Activated CD8-positive, alpha-beta T cell treated with anti-CD3 and anti-CD28 coated beads for 36 hours (primary cell): ENCODE data around the gene CCDC152. TPM values are rescaled to one million over a fixed set of nuclear protein-coding genes. Genes with fewer than 3 reads are reported as not detected.

ENCODE experiments used
- ATAC-seq: fragments of 200-7000 bp; cut with Tn5 transposase; one replicate; pipeline ENCODE4 v1.10.0; 2021; ENCODE audit warnings: mild to moderate bottlenecking, moderate library complexity
- CTCF ChIA-PET: fragments of 350-600 bp; sonication (Branson Sonifier 250); formaldehyde crosslinking; loops from one replicate; lab custom pipeline; 2021; ENCODE audit warnings: antibody characterized with exemption; lab: Charles Lee
- POLR2A ChIA-PET: fragments of 350-600 bp; sonication (Branson Sonifier 250); formaldehyde crosslinking; loops from one replicate; lab custom pipeline; 2021; ENCODE audit warnings: antibody characterized with exemption; lab: Charles Lee
- DNase-seq: peaks from one replicate; pipeline ENCODE4 v3.0.0-alpha.2; 2020
- H3K27ac Mint-ChIP-seq: one replicate; pipeline ENCODE4 v1.8.0; 2021; ENCODE audit warnings: mild to moderate bottlenecking, mixed read lengths
- H3K27me3 Mint-ChIP-seq: one replicate; pipeline ENCODE4 v1.8.0; 2021; ENCODE audit warnings: mixed read lengths
- H3K36me3 Mint-ChIP-seq: one replicate; pipeline ENCODE4 v1.8.0; 2021; ENCODE audit warnings: low read depth, mixed read lengths
- H3K4me1 Mint-ChIP-seq: one replicate; pipeline ENCODE4 v1.8.0; 2021; ENCODE audit warnings: low read depth, mixed read lengths
- H3K4me3 Mint-ChIP-seq: one replicate; pipeline ENCODE4 v1.8.0; 2021; ENCODE audit warnings: mild to moderate bottlenecking, moderate library complexity, mixed read lengths
- H3K9me3 Mint-ChIP-seq: one replicate; pipeline ENCODE4 v1.8.0; 2021; ENCODE audit warnings: mixed read lengths
- intact Hi-C: fragments of 100-400 bp; cut with micrococcal nuclease; formaldehyde crosslinking; loops from one replicate; pipeline ENCODE4 v1.10.0; 2022
- total RNA-seq, 2 experiments: library from RNA; stranded (reverse); gene quantifications; one replicate each; pipeline ENCODE4 v1.2.3, GENCODE V29; 2021
- TF ChIP-seq, protein P1 (sequence below): fragments of 200-600 bp; IDR thresholded peaks from one replicate; pipeline ENCODE4 v1.8.0; 2022; ENCODE audit warnings: antibody characterized with exemption, mild to moderate bottlenecking

Gene CCDC152
- total RNA-seq, 2 experiments from 2014 or later, result 10.1 to 10.8 TPM

DNA sequence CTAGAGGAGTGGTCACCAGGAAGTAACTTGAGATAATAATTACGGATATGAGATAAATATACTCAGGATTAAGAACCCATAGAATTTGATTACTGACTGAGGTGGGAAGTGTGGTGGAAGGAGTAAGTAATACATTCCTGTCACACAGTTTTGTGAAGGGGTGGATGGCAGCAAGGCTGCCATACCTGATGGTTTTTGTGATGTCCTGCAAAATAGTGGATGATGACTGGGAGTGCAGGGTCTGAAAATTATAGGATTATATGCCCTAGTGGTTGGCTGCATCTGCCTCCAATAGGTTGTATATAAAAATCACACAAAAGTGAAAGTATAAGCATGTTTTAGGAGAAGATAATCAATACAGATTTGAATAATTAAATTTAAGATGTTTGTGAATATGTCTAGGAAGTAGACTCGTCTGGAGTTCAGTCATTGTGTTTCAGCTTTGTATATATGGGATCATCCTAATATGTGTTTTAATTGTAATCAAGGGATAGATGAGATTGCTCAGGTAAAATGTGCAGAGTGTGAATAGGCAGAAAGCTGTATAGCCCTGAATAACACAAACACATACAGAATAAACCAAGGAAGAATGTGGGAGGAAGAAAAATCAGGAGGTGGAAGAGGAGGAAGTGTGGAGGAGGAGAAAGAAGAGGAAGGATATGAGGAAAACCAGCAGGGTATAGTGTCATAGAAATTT, 49.5 kb downstream of the CCDC152 start:
- Mint-ChIP-seq H3K27me3 (no peaks in the 10 kb centered on the region), H3K36me3 (no peaks in the 10 kb centered on the region), H3K27ac (no peak overlapping the region), H3K9me3 (no peaks in the 10 kb centered on the region), H3K4me1 (no peaks in the 10 kb centered on the region), H3K4me3 (no peak overlapping the region)
- ChIA-PET CTCF (no interaction called here), POLR2A (no interaction called here)
- ATAC-seq (no peak), DNase-seq (no peak)
- intact Hi-C loops, result no loop called here
- TF ChIP-seq, protein P1, sequence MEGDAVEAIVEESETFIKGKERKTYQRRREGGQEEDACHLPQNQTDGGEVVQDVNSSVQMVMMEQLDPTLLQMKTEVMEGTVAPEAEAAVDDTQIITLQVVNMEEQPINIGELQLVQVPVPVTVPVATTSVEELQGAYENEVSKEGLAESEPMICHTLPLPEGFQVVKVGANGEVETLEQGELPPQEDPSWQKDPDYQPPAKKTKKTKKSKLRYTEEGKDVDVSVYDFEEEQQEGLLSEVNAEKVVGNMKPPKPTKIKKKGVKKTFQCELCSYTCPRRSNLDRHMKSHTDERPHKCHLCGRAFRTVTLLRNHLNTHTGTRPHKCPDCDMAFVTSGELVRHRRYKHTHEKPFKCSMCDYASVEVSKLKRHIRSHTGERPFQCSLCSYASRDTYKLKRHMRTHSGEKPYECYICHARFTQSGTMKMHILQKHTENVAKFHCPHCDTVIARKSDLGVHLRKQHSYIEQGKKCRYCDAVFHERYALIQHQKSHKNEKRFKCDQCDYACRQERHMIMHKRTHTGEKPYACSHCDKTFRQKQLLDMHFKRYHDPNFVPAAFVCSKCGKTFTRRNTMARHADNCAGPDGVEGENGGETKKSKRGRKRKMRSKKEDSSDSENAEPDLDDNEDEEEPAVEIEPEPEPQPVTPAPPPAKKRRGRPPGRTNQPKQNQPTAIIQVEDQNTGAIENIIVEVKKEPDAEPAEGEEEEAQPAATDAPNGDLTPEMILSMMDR, result no peak

DNA sequence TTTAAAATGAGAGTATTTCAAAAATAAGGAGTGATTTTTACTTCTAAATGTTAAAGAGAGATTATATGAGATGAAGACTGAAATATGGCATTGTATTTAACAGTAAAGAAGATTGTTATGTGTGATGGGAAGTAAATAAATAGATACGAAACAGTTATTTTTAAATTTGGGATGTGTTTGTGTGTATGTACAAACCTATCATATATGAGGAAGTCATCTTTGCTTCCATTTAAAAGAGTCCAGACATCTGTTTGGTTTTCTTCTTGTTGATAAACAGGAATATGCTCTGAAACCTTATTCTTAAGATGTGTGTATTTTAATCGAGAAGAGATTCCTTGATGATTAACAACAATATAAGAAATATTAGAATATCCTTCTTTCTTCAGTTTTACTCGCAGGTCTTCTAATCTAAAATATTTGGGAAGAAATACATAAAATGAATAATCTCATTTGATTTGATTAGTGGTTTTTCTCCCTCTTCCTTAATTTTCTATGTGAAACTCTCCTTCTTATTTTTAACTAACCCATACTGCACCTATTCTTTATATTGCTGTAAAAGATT, 50.2 kb downstream of the CCDC152 start:
- no peak for ATAC-seq
- Mint-ChIP-seq H3K9me3 (no peaks in the 10 kb centered on the region), H3K27me3 (no peaks in the 10 kb centered on the region), H3K27ac (no peak overlapping the region), H3K4me3 (no peak overlapping the region), H3K36me3 (no peaks in the 10 kb centered on the region), H3K4me1 (peaks cover 1% of the 10 kb centered on the region)
- ChIA-PET CTCF (no interaction called here), POLR2A (no interaction called here)
- TF ChIP-seq, protein P1, result no peak
- intact Hi-C loops, result no loop called here
- DNase-seq, result no peak

DNA sequence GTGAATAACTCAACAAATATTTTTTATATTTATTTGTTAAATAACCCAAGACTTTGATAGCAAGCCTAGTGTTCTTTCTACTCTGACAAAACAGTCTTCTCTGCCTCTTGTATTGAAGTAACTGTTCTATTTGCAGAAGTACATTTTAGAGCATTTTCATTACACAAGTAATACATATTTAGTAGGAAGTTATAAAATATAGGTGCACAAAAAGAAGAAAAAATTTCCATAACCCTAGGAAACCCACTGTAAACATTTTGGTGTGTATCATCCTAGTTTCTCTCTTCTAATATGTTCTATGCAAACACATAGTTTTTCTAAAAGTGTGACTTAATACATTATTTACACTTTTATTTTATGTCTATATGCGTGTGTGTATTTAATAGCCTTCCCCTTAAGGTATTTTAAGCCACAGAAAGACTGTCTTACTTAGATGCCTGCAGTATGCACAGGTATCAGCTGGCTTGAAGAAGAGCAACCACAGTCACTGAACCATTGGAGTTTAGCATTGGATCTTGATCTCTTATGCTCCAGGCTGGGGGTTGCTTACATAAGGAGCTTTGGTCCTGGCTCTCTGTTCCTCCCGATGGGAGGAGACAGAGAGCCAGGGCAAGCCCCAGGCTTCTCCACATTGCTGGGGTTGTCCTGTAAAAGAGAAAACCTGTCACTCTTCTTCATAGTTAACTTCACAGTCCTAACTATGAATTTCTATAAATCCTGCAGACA, 51.3 kb downstream of the CCDC152 start:
- DNase-seq (no peak), ATAC-seq (no peak)
- Mint-ChIP-seq H3K27ac (no peak overlapping the region), H3K9me3 (no peaks in the 10 kb centered on the region), H3K27me3 (no peaks in the 10 kb centered on the region), H3K36me3 (no peaks in the 10 kb centered on the region), H3K4me1 (peaks cover 3% of the 10 kb centered on the region), H3K4me3 (no peak overlapping the region)
- TF ChIP-seq, protein P1, result no peak
- CTCF ChIA-PET, result no interaction called here
- intact Hi-C loops, result no loop called here
- POLR2A ChIA-PET, result no interaction called here

DNA sequence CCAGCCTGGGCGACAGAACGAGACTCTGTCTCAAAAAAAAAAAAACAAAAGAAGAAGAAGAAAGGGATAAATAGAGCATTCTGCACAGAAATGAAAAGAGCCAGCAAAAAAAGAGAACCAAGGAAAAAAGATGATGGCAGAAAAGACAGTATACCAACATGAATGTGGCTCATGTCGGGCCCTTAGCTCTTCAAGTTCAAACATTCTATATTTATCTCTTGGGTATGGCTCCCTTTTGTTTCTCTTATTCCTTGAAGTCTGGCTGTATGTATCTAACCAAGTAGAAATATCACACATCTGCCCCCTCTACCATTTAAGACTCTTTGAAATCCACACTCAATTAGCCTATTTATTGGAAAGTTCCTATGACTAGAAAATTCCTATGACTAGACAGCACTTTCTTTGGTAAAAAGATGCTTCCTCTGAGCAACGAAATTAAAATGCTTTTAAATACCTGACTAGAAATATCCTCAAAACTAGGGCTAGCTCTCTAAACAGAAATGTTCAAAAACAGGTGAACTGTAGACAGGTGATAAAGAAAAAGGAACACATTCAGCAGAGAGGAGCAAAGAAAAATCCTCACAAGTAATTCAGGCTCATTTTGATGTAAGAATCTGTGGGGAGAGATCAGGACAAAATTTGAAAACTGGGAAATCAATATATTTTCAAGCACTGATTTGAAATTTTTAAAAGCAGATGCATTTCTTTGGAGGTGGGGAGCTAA, 52.4 kb downstream of the CCDC152 start:
- Mint-ChIP-seq H3K27me3 (no peaks in the 10 kb centered on the region), H3K9me3 (no peaks in the 10 kb centered on the region), H3K4me3 (no peak overlapping the region), H3K4me1 (peaks cover 3% of the 10 kb centered on the region), H3K36me3 (no peaks in the 10 kb centered on the region), H3K27ac (no peak overlapping the region)
- ATAC-seq (no peak), DNase-seq (no peak)
- intact Hi-C loops, result no loop called here
- CTCF ChIA-PET, result interaction anchor here (1.1 to 1.9 kb wide), 2 partner anchors 24 to 41 kb away, joined by 3 read pairs; no protein-coding TSS in a partner anchor
- TF ChIP-seq, protein P1, result no peak
- POLR2A ChIA-PET, result interaction anchor here (0.5 kb wide), 1 partner anchor 176 kb away, joined by 3 read pairs; no protein-coding TSS in a partner anchor
